Kidney (tissue), 14 donors: ENCODE results near the gene SEMA3C. TPM values are rescaled to one million over a fixed set of nuclear protein-coding genes. Genes with fewer than 3 reads are reported as not detected.

Experiments
- DNase-seq, 5 donors: peaks; one replicate each; pipeline ENCODE4 v3.0.0-alpha.2; 2013 to 2020
- FAIRE-seq: peaks from 2 replicates; lab custom pipeline; 2012; peaks lifted over from hg19 to GRCh38; lab: Jason Lieb, UNC
- H3K27ac ChIP-seq, 2 donors: one replicate each; pipeline ENCODE4 v1.7.0; 2013; ENCODE audit warnings: low read depth in 2 of 2, low read length in 2 of 2, inconsistent platforms in 1 of 2
- H3K27me3 ChIP-seq: one replicate; pipeline ENCODE4 v1.7.1; 2013; ENCODE audit warnings: low read length, inconsistent platforms; ENCODE audit not compliant: control insufficient read depth, insufficient read depth
- H3K36me3 ChIP-seq, 3 donors: one replicate each; pipeline versions ENCODE4 v1.7.0 to v1.7.1; 2013; ENCODE audit warnings: low read length in 3 of 3, control low read depth in 1 of 3, inconsistent platforms in 1 of 3; ENCODE audit not compliant: insufficient read depth in 3 of 3, control insufficient read depth in 2 of 3
- H3K4me1 ChIP-seq, 3 donors: one replicate each; pipeline versions ENCODE4 v1.7.0 to v1.7.1; 2013; ENCODE audit warnings: low read length in 3 of 3, inconsistent platforms in 1 of 3, low read depth in 1 of 3; ENCODE audit not compliant: control insufficient read depth in 2 of 3, insufficient read depth in 2 of 3
- H3K4me3 ChIP-seq, 3 donors: one replicate each; pipeline versions ENCODE4 v1.7.0 to v1.8.1; 2013; ENCODE audit warnings: low read length in 3 of 3, control low read depth in 1 of 3, inconsistent platforms in 1 of 3
- H3K9ac ChIP-seq, 3 donors: one replicate each; pipeline versions ENCODE4 v1.7.0 to v1.7.1; 2013; ENCODE audit warnings: low read length in 3 of 3, control low read depth in 1 of 3, inconsistent platforms in 1 of 3
- H3K9me3 ChIP-seq, 3 donors: one replicate each; pipeline versions ENCODE4 v1.7.0 to v1.7.1; 2013; ENCODE audit warnings: low read length in 3 of 3, control low read depth in 1 of 3, inconsistent platforms in 1 of 3; ENCODE audit not compliant: control insufficient read depth in 2 of 3, insufficient read depth in 1 of 3
- CTCF ChIP-seq: IDR thresholded peaks from 3 replicates; pipeline ENCODE4 v1.5.1; 2012; ENCODE audit warnings: mild to moderate bottlenecking, moderate library complexity, borderline replicate concordance; ENCODE audit not compliant: insufficient read depth; ENCODE audit errors: extremely low read depth
- intact Hi-C: fragments of 100-400 bp; cut with DNase I; formaldehyde crosslinking; loops from one replicate; pipeline ENCODE4 v1.11.1; 2022
- polyA plus RNA-seq: library from polyadenylated mRNA; stranded (reverse); fragments of 350-450 nt; fragmentation: Illumina TruSeq; extraction: RNeasy Lipid Tissue Mini Kit (QIAGEN cat#74804); gene quantifications from one replicate; pipeline ENCODE4 v1.2.3, GENCODE V29; 2014; ENCODE audit warnings: low read depth, low replicate concordance; ENCODE audit not compliant: insufficient read depth
- total RNA-seq: library from RNA; stranded (reverse); fragmentation: NEBNext Ultra II Directional; extraction: Animal tissue kit (Norgen Biotek cat#: 25700); gene quantifications from one replicate; pipeline ENCODE4 v1.2.1, GENCODE V29; 2021
- donor health status: control.
- donor health status: control.
- donor health status: control.
- donor health status: control.
- donor health status: control.
- donor health status: DM: yes; HTN: yes; CAD: no.
- donor health status: Normal renal cell carcinoma (clear cell type).

The SEMA3C gene
- total and polyA plus RNA-seq, 2 donors from 2014 or later, result 3.9 to 17.2 TPM

GRCh38 chr7:80941208-80941758 is 22.4 kb upstream of the SEMA3C start:
- H3K9ac ChIP-seq, result no peak overlapping the region
- DNase-seq (no peak), FAIRE-seq (peak; percentile 23)
- no peak overlapping the region for H3K4me3 ChIP-seq
- TF ChIP-seq CTCF, result no peak
- H3K27me3 ChIP-seq, result no peaks in the 10 kb centered on the region
- intact Hi-C loops, result no loop called here
- H3K9me3 ChIP-seq, result no peaks in the 10 kb centered on the region
- peak overlapping the region in 1 of 2 donors; percentile 5 for H3K27ac ChIP-seq
- H3K4me1 ChIP-seq, result peaks cover 0 to 5% (median 2%) of the 10 kb centered on the region in 3 donors
- H3K36me3 ChIP-seq, result no peaks in the 10 kb centered on the region

- Histone ChIP-seq H3K9ac (no peak overlapping the region), H3K36me3 (no peaks in the 10 kb centered on the region), H3K4me1 (peaks cover 0 to 5% (median 2%) of the 10 kb centered on the region in 3 donors), H3K9me3 (no peaks in the 10 kb centered on the region), H3K27ac (peak overlapping the region in 1 of 2 donors; percentile 5), H3K4me3 (no peak overlapping the region), H3K27me3 (no peaks in the 10 kb centered on the region)
- intact Hi-C loops, result no loop called here
- no peak for TF ChIP-seq CTCF
- DNase-seq (peak in 1 of 5 donors; percentile 38), FAIRE-seq (no peak)
Measured at GRCh38 chr7:80940539-80941207, 21.8 kb upstream of the SEMA3C start.

- peaks cover 0 to 5% (median 0%) of the 10 kb centered on the region in 3 donors for H3K4me1 ChIP-seq
- FAIRE-seq, result no peak
- intact Hi-C loops, result no loop called here
- no peaks in the 10 kb centered on the region for H3K9me3 ChIP-seq
- H3K36me3 ChIP-seq, result no peaks in the 10 kb centered on the region
- H3K4me3 ChIP-seq, result no peak overlapping the region
- no peak for DNase-seq
- H3K27me3 ChIP-seq, result no peaks in the 10 kb centered on the region
- H3K27ac ChIP-seq, result no peak overlapping the region
- H3K9ac ChIP-seq, result no peak overlapping the region
- TF ChIP-seq CTCF, result no peak
Measured at GRCh38 chr7:80937336-80937735, 18.5 kb upstream of the SEMA3C start.
